GM10248 (cell line): ENCODE results near the gene FOCAD.
A peak's percentile ranks its signal among the peaks of the same experiment; 100 is the strongest.

ENCODE experiments used
- CTCF ChIA-PET: fragments of 300-600 bp; sonication (Branson Sonifier 250); formaldehyde crosslinking; extraction: SDS; loops from one replicate; lab custom pipeline; 2021; ENCODE audit warnings: antibody characterized with exemption; lab: Yijun Ruan, JAX
- POLR2A ChIA-PET: fragments of 350-650 bp; sonication (Branson Sonifier 250); formaldehyde crosslinking; extraction: SDS; loops from one replicate; lab custom pipeline; 2020; ENCODE audit warnings: antibody characterized with exemption; lab: Yijun Ruan, JAX
- DNase-seq: peaks from one replicate; pipeline ENCODE4 v3.0.0; 2012; ENCODE audit errors: extremely low spot score
- TF ChIP-seq, protein P1 (sequence below): IDR thresholded peaks from 2 replicates; pipeline ENCODE4 v1.5.1; 2012; ENCODE audit warnings: mild to moderate bottlenecking, low read depth; ENCODE audit errors: extremely low read depth, missing control alignments, control extremely low read depth

FOCAD gene

DNA sequence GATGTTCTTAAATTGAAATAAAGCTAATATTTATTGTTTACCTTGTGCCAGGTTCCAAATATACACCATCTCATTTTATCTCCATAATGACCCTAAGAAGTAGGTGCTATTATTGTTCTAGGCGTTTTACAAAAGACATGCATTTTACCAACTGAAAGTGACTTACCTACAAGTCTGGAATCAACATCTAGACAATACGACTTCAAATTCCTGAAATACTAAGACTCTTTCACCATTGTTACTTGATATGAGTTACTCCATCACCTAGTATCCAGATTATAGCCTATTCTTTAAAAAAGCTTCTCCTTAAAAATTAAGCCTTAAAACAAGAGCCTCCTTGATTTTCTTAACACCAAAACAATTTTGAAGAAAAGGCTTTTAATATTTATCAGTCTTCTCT, 334.1 kb downstream of the FOCAD start:
- DNase-seq: no peak
- TF ChIP-seq, protein P1, sequence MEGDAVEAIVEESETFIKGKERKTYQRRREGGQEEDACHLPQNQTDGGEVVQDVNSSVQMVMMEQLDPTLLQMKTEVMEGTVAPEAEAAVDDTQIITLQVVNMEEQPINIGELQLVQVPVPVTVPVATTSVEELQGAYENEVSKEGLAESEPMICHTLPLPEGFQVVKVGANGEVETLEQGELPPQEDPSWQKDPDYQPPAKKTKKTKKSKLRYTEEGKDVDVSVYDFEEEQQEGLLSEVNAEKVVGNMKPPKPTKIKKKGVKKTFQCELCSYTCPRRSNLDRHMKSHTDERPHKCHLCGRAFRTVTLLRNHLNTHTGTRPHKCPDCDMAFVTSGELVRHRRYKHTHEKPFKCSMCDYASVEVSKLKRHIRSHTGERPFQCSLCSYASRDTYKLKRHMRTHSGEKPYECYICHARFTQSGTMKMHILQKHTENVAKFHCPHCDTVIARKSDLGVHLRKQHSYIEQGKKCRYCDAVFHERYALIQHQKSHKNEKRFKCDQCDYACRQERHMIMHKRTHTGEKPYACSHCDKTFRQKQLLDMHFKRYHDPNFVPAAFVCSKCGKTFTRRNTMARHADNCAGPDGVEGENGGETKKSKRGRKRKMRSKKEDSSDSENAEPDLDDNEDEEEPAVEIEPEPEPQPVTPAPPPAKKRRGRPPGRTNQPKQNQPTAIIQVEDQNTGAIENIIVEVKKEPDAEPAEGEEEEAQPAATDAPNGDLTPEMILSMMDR: no peak
- ChIA-PET CTCF (interaction anchor here (0.9 to 2.3 kb wide), 4 partner anchors 9 to 27 kb away, joined by 3 to 13 read pairs (median 6); partner anchors contain the start of gene HACD4), POLR2A (no interaction called here)

DNA sequence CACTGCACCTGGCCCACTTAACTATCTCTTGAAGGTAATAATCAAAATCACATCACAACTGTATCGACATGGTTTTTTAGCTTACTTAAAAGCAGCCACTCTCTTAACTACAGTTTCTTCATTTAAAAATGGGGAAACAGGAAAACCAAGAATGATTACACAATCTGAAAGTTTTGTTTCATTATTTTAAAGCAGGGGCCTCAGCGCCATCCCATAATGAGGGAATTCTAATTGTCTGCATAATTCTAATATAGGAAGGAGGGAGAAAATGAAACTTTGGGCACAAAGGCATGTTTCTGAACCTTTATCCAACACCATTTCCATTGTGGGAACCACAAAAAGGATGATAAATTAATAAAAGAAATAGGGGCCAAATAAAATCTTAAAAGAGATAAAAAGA, 339.8 kb downstream of the FOCAD start:
- ChIA-PET CTCF (no interaction called here), POLR2A (no interaction called here)
- TF ChIP-seq, protein P1: no peak
- DNase-seq: no peak

DNA sequence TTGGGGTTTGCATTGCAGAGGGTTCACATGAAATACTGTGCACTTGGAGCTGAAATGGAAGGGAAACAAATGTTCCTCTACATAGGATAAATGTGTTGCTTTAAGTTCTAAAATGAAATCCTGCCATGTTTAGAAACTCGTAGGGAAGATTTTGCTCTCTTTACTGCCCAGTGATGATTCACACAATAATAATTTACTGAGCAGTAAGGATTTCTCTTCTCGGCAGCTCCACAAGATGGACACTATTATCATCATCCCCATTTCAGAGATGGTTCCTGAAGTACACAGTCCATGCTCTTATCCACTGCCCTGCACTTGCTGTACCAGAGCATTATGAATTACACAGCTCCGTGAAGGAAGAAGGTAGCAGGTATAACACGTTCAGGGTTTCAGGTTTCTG, 343.2 kb downstream of the FOCAD start:
- POLR2A ChIA-PET: no interaction called here
- CTCF ChIA-PET: interaction anchor here (0.7 to 2.2 kb wide), 5 partner anchors 9 to 402 kb away, joined by 3 to 9 read pairs (median 4); no protein-coding TSS in a partner anchor
- TF ChIP-seq, protein P1: no peak
- DNase-seq: no peak

DNA sequence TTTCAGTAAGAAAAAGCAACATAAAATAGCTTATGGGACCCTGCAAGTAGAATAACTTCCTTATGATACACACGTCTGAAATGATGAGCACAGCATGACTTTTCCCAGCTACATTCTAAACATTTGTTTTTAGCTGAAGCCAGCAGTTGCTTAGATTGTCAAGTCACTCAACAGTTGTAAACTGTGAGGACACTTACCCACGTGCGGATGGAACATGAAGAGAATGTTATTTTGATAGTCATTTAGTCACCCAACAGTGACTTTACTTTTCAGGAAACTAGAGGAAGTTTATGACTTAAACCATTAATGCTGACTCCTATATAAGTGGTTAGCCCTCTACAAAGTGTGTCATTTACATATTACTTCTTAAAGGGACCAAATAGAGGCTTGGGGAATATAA, 344.4 kb downstream of the FOCAD start:
- ChIA-PET CTCF (interaction anchor here (0.7 to 2.2 kb wide), 4 partner anchors 10 to 404 kb away, joined by 3 to 9 read pairs (median 4); no protein-coding TSS in a partner anchor), POLR2A (no interaction called here)
- no peak for DNase-seq
- TF ChIP-seq, protein P1: no peak

DNA sequence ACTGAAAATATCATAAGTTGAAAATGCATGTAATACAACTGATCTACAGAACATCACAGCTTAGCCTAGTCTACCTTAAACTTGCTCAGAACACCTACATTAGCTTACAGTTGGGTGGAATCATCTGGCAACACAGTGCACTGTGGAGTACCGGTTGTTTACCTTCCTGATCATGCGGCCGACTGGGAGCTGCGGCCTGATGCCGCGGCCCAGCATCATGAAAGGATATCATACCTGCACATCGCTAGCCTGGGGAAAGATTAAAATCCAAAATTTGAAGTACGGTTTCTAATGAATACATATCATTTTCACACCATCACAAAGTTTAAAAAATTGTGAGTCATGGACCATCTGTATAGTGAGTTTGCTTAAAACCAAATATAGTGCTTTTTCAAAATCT, 345.6 kb downstream of the FOCAD start:
- POLR2A ChIA-PET: no interaction called here
- TF ChIP-seq, protein P1: no peak
- CTCF ChIA-PET: interaction anchor here (1.1 kb wide), 1 partner anchor 10 kb away, joined by 5 read pairs; no protein-coding TSS in a partner anchor
- DNase-seq: no peak

DNA sequence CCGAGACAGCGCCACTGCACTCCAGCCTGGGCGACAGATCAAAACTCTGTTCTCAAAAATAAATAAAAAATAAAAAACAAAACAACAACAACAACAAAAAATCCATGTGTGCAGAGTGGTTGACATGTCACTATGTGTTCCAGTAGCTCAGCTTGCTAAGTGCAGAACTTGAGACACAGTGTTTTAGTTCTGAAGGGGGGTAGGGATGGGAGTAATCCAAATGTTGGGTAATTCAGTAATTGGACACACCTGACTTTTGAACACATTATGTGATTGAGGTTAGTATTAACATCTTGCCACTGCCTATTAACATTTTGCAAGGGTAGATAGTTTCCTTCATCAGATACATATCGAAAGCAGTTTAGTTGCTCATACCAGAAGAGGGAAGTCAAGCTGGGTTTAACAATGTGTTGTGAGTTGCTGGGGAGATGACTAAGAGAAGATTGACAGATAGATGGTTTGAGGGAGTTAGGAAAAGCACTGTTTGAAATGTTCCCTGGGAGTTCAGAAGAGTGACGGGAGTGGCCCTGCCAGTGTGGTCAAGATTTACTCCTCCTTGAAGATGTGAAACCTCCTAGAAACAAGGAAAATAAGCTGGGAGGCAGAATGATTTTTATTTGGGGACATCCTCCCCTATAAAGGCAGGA, 346.5 kb downstream of the FOCAD start:
- peak; percentile 77 for DNase-seq
- ChIA-PET POLR2A (no interaction called here), CTCF (interaction anchor here (1.1 to 1.7 kb wide), 5 partner anchors 9 to 90 kb away, joined by 3 to 13 read pairs (median 5); no protein-coding TSS in a partner anchor)
- TF ChIP-seq, protein P1: no peak
